ENCODE measurements around the gene GATAD2A.

Gene GATAD2A

GRCh38 chr19:19459707-19460251 is 54.3 kb downstream of the GATAD2A start:
- H3K4me3 ChIP-seq (ENCODE audit: low read depth, low read length), result no peak overlapping the region
- TF ChIP-seq, protein P1, sequence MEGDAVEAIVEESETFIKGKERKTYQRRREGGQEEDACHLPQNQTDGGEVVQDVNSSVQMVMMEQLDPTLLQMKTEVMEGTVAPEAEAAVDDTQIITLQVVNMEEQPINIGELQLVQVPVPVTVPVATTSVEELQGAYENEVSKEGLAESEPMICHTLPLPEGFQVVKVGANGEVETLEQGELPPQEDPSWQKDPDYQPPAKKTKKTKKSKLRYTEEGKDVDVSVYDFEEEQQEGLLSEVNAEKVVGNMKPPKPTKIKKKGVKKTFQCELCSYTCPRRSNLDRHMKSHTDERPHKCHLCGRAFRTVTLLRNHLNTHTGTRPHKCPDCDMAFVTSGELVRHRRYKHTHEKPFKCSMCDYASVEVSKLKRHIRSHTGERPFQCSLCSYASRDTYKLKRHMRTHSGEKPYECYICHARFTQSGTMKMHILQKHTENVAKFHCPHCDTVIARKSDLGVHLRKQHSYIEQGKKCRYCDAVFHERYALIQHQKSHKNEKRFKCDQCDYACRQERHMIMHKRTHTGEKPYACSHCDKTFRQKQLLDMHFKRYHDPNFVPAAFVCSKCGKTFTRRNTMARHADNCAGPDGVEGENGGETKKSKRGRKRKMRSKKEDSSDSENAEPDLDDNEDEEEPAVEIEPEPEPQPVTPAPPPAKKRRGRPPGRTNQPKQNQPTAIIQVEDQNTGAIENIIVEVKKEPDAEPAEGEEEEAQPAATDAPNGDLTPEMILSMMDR (IDR thresholded peaks at IDR 0.05; ENCODE audit: low read depth, low read length, missing control alignments), result no peak
- DNase-seq (ENCODE audit: low read depth), result no peak
- in situ Hi-C loops (cut with HindIII; ENCODE audit: low sequenced_read_pairs), result loop anchor here (10.0 kb wide), 1 partner anchor 125 kb away; no protein-coding TSS in a partner anchor

DNA sequence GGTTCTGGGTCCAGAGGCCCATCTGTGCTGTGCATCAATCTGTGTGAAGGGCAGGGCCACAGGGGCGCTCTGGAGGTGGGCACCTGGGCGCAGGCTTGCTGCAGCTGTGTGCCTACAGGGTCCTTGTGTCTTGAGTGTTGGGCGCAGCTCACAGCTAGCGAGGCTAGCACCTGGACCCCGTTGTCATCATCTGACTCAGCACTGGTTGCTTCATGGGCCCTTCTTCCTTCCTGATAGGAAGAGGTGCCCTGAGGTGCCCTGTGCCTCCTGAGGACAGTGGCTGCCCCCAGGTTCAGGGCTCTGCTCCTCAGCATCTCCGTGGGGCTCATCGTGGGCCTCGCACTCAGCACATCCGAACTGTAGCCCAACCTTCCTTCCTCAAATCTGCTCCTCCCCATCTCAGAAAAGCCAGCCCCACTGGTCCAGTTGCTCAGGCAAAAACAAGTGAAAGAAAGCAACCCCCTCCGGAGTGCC is 54.8 kb downstream of the GATAD2A start:
- TF ChIP-seq, protein P1 (IDR thresholded peaks at IDR 0.05; ENCODE audit: low read depth, low read length, missing control alignments), result no peak
- H3K4me3 ChIP-seq (ENCODE audit: low read depth, low read length), result no peak overlapping the region
- no peak for DNase-seq (ENCODE audit: low read depth)
- in situ Hi-C loops (cut with HindIII; ENCODE audit: low sequenced_read_pairs), result loop anchor here (10.0 kb wide), 1 partner anchor 125 kb away; no protein-coding TSS in a partner anchor

- DNase-seq (ENCODE audit: low read depth), result no peak
- in situ Hi-C loops (cut with HindIII; ENCODE audit: low sequenced_read_pairs), result loop anchor here (10.0 kb wide), 1 partner anchor 126 kb away; no protein-coding TSS in a partner anchor
- TF ChIP-seq, protein P1 (IDR thresholded peaks at IDR 0.05; ENCODE audit: low read depth, low read length, missing control alignments), result no peak
- no peak overlapping the region for H3K4me3 ChIP-seq (ENCODE audit: low read depth, low read length)
Observed at GRCh38 chr19:19460761-19461265, 55.3 kb downstream of the GATAD2A start.

DNA sequence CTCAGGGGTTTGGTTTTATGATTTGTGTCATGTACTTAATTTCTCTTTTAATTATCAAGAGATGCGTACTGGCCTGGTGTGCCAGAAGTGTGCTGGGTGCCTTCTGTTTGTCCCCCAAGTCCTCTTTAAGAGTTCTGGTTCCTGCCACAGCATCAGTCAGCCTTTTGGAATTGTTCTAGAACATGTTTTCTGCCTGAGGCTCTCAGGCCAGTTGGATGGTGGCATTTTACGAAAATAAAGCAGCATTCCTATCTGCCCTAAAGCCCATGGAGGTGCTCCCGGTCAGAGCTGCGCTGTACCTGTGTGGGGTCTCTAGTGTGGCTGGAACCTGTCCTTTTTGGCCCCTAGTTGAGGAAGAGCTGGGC is 55.8 kb downstream of the GATAD2A start:
- in situ Hi-C loops (cut with HindIII; ENCODE audit: low sequenced_read_pairs), result loop anchor here (10.0 kb wide), 1 partner anchor 126 kb away; no protein-coding TSS in a partner anchor
- no peak for DNase-seq (ENCODE audit: low read depth)
- TF ChIP-seq, protein P1 (IDR thresholded peaks at IDR 0.05; ENCODE audit: low read depth, low read length, missing control alignments), result no peak
- H3K4me3 ChIP-seq (ENCODE audit: low read depth, low read length), result no peak overlapping the region

DNA sequence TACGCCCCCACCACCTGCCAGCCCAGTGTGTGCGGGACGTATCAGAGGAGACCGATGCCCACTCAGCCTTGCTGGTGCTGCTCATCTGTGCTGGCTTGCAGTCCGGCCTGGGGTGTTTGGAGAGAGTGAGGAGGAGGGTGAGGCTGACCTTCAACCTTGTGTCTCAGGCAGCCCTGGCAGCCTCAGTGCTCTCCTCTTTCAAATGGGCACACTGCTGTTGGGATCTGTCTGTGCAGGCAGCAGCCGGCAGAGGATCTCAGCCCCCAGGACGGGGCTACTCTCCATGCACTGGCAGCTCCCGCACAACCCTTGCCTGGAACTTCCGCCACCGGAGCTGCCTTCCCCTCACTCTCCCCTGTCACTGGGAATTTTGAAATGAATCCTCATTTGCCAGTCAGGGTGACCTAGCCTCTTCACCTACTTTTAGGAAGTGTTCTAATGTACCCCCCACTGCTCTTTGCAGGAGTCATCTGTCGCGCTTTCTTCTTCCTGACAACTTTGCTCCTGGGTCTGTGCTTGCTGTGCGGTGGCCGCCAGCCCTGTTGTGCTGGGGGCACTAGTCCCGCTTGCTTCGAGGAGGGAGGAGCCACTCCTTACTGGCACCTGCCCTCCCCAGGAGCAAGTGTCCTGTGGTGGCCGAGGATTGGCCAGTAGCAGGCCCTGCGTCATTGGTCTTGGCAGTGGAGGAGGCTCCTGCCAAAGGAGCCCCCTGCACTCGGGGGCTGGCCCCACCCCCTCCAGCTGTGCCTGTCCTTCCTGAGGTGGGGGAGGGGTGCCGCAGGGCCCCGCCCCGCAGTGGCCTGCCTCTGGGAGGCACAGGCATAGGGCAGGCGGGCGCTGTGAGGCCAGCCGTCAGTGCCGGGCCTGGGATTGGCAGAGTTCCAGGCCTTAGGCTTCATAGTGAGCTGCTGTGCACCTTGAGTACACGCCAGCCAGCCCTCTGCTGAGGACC is 56.5 kb downstream of the GATAD2A start:
- TF ChIP-seq, protein P1 (IDR thresholded peaks at IDR 0.05; ENCODE audit: low read depth, low read length, missing control alignments), result no peak
- in situ Hi-C loops (cut with HindIII; ENCODE audit: low sequenced_read_pairs), result loop anchor here (10.0 kb wide), 1 partner anchor 127 kb away; no protein-coding TSS in a partner anchor
- DNase-seq (ENCODE audit: low read depth), result no peak
- no peak overlapping the region for H3K4me3 ChIP-seq (ENCODE audit: low read depth, low read length)

GRCh38 chr19:19463348-19464117 is 58.1 kb downstream of the GATAD2A start:
- in situ Hi-C loops (cut with HindIII; ENCODE audit: low sequenced_read_pairs), result loop anchor here (10.0 kb wide), 1 partner anchor 129 kb away; no protein-coding TSS in a partner anchor
- TF ChIP-seq, protein P1 (IDR thresholded peaks at IDR 0.05; ENCODE audit: low read depth, low read length, missing control alignments), result no peak
- DNase-seq (ENCODE audit: low read depth), result peak; percentile 57
- H3K4me3 ChIP-seq (ENCODE audit: low read depth, low read length), result no peak overlapping the region

Measured in astrocyte of the cerebellum (primary cell).